ENCODE measurements around the gene NFIB. TPM values are rescaled to one million over a fixed set of nuclear protein-coding genes. Genes with fewer than 3 reads are reported as not detected.

Gene NFIB
- polyA plus RNA-seq (2013, experiment 1 of 2; ENCODE audit: insufficient read length), result 5.1 TPM
- polyA plus RNA-seq (2013, experiment 2 of 2; ENCODE audit: insufficient read length), result 7.7 TPM

GRCh38 chr9:14313951-14314423, at the start of gene NFIB:
Gene NFIB (minus strand): TSS chr9:14314141. CDS start chr9:14313511, 630 bp downstream.
- peak; percentile 31 for DNase-seq

GRCh38 chr9:14362175-14362574, 48.2 kb upstream of the NFIB start:
- DNase-seq, result peak; percentile 76

- no peak for DNase-seq
Measured at GRCh38 chr9:14361074-14361473, 47.1 kb upstream of the NFIB start.

GRCh38 chr9:14358523-14358922, 44.6 kb upstream of the NFIB start:
- DNase-seq, result no peak

- no peak for DNase-seq
Measured at GRCh38 chr9:14356351-14357265, 42.7 kb upstream of the NFIB start.

- no peak for DNase-seq
Measured at GRCh38 chr9:14354201-14354600, 40.3 kb upstream of the NFIB start.

GRCh38 chr9:14353222-14354056, 39.5 kb upstream of the NFIB start:
- peak; percentile 75 for DNase-seq

GRCh38 chr9:14352503-14352902, 38.6 kb upstream of the NFIB start:
- no peak for DNase-seq

- DNase-seq, result no peak
Measured at GRCh38 chr9:14351221-14351836, 37.4 kb upstream of the NFIB start.

GRCh38 chr9:14350754-14351153, 36.8 kb upstream of the NFIB start:
- no peak for DNase-seq

GRCh38 chr9:14350349-14350728, 36.4 kb upstream of the NFIB start:
- DNase-seq, result no peak

- no peak for DNase-seq
Measured at GRCh38 chr9:14349447-14350348, 35.8 kb upstream of the NFIB start.

GRCh38 chr9:14349146-14349446, 35.2 kb upstream of the NFIB start:
- DNase-seq, result no peak

GRCh38 chr9:14348373-14349145, 34.6 kb upstream of the NFIB start:
- DNase-seq, result no peak

- DNase-seq, result no peak
Measured at GRCh38 chr9:14348123-14348372, 34.1 kb upstream of the NFIB start.

GRCh38 chr9:14347406-14348122, 33.6 kb upstream of the NFIB start:
- DNase-seq, result peak; percentile 19

- DNase-seq, result no peak
Measured at GRCh38 chr9:14346811-14347405, 33.0 kb upstream of the NFIB start.

GRCh38 chr9:14346231-14346791, 32.4 kb upstream of the NFIB start:
- no peak for DNase-seq

- DNase-seq, result no peak
Measured at GRCh38 chr9:14345354-14346230, 31.7 kb upstream of the NFIB start.
